Erythroblast (primary cell): ENCODE results near the gene CNOT6.

Experiments
- GATA1 ChIP-seq: IDR thresholded peaks from 2 replicates; pipeline ENCODE4 v1.6.1; 2011; ENCODE audit warnings: low read depth, mild to moderate bottlenecking, control low read depth, low read length, moderate library complexity
- POLR2A ChIP-seq: IDR thresholded peaks from 2 replicates; pipeline ENCODE4 v1.6.1; 2011; ENCODE audit warnings: mild to moderate bottlenecking, low read length

- TF ChIP-seq POLR2A = no peak
- TF ChIP-seq GATA1 = no peak
These were observed 102.6 kb downstream of the CNOT6 start for GRCh38 chr5:180596668-180597231.
